ENCODE results near the gene FZD1. TPM values are rescaled to one million over a fixed set of nuclear protein-coding genes. Genes with fewer than 3 reads are reported as not detected.
A peak's percentile ranks its signal among the peaks of the same experiment; 100 is the strongest.

FZD1 gene
- total and polyA plus RNA-seq, 2 experiments from 2014 or later: 11.2 to 14.9 TPM

- H3K36me3 ChIP-seq: no peaks in the 10 kb centered on the region
- H3K27ac ChIP-seq: no peak overlapping the region
- no peak overlapping the region for H3K4me3 ChIP-seq
- peak in 1 of 2 donors; percentile 60 for DNase-seq (ENCODE audit: low read depth in 1 of 2, low spot score in 1 of 2)
- no peaks in the 10 kb centered on the region for H3K27me3 ChIP-seq
- no peak for TF ChIP-seq CTCF (IDR thresholded peaks at IDR 0.05; ENCODE audit: low read depth, low read length)
- no peaks in the 10 kb centered on the region for H3K9me3 ChIP-seq (ENCODE audit: low read depth)
- no peaks in the 10 kb centered on the region for H3K4me1 ChIP-seq (ENCODE audit: low read depth)
Observed at GRCh38 chr7:91310830-91311460, 46.7 kb downstream of the FZD1 start.

- H3K4me3 ChIP-seq: no peak overlapping the region
- TF ChIP-seq CTCF (IDR thresholded peaks at IDR 0.05; ENCODE audit: low read depth, low read length): no peak
- no peaks in the 10 kb centered on the region for H3K4me1 ChIP-seq (ENCODE audit: low read depth)
- H3K36me3 ChIP-seq: no peaks in the 10 kb centered on the region
- no peak overlapping the region for H3K27ac ChIP-seq
- H3K9me3 ChIP-seq (ENCODE audit: low read depth): no peaks in the 10 kb centered on the region
- H3K27me3 ChIP-seq: no peaks in the 10 kb centered on the region
- no peak for DNase-seq (ENCODE audit: low read depth in 1 of 2, low spot score in 1 of 2)
Observed at GRCh38 chr7:91311839-91312238, 47.6 kb downstream of the FZD1 start.

GRCh38 chr7:91313113-91313512 lies 48.9 kb downstream of the FZD1 start:
- Histone ChIP-seq H3K27me3 (no peaks in the 10 kb centered on the region), H3K27ac (no peak overlapping the region), H3K4me1 (ENCODE audit: low read depth) (no peaks in the 10 kb centered on the region), H3K36me3 (no peaks in the 10 kb centered on the region), H3K4me3 (no peak overlapping the region), H3K9me3 (ENCODE audit: low read depth) (no peaks in the 10 kb centered on the region)
- no peak for TF ChIP-seq CTCF (IDR thresholded peaks at IDR 0.05; ENCODE audit: low read depth, low read length)
- DNase-seq (ENCODE audit: low read depth in 1 of 2, low spot score in 1 of 2): no peak

GRCh38 chr7:91314591-91315323 lies 50.5 kb downstream of the FZD1 start:
- no peaks in the 10 kb centered on the region for H3K4me1 ChIP-seq (ENCODE audit: low read depth)
- H3K4me3 ChIP-seq: no peak overlapping the region
- no peaks in the 10 kb centered on the region for H3K27me3 ChIP-seq
- no peak overlapping the region for H3K27ac ChIP-seq
- TF ChIP-seq CTCF (IDR thresholded peaks at IDR 0.05; ENCODE audit: low read depth, low read length): no peak
- no peak for DNase-seq (ENCODE audit: low read depth in 1 of 2, low spot score in 1 of 2)
- no peaks in the 10 kb centered on the region for H3K36me3 ChIP-seq
- H3K9me3 ChIP-seq (ENCODE audit: low read depth): no peaks in the 10 kb centered on the region

GRCh38 chr7:91316426-91316825 lies 52.2 kb downstream of the FZD1 start:
- H3K27me3 ChIP-seq: no peaks in the 10 kb centered on the region
- H3K4me3 ChIP-seq: no peak overlapping the region
- H3K4me1 ChIP-seq (ENCODE audit: low read depth): no peaks in the 10 kb centered on the region
- H3K36me3 ChIP-seq: no peaks in the 10 kb centered on the region
- H3K9me3 ChIP-seq (ENCODE audit: low read depth): no peaks in the 10 kb centered on the region
- no peak for TF ChIP-seq CTCF (IDR thresholded peaks at IDR 0.05; ENCODE audit: low read depth, low read length)
- DNase-seq (ENCODE audit: low read depth in 1 of 2, low spot score in 1 of 2): no peak
- H3K27ac ChIP-seq: no peak overlapping the region
